Activated CD4-positive, alpha-beta T cell treated with anti-CD3 and anti-CD28 coated beads, Interleukin-2, amount 50 U/mL, for 24 hours (primary cell): ENCODE measurements around the gene EPHB2.

ENCODE experiments used
- DNase-seq, 2 donors: peaks; one replicate each; pipeline ENCODE4 v3.0.0-alpha.2; 2020; ENCODE audit warnings: low read depth in 1 of 2, low spot score in 1 of 2

EPHB2 gene

GRCh38 chr1:22777388-22778057 is 66.9 kb downstream of the EPHB2 start:
- no peak for DNase-seq

GRCh38 chr1:22778408-22778807 is 67.8 kb downstream of the EPHB2 start:
- DNase-seq, result no peak

- no peak for DNase-seq
These were observed 68.4 kb downstream of the EPHB2 start for GRCh38 chr1:22778862-22779520.

GRCh38 chr1:22780696-22781095 is 70.1 kb downstream of the EPHB2 start:
- no peak for DNase-seq

- no peak for DNase-seq
These were observed 70.8 kb downstream of the EPHB2 start for GRCh38 chr1:22781483-22781882.

GRCh38 chr1:22782406-22782805 is 71.8 kb downstream of the EPHB2 start:
- DNase-seq, result no peak

GRCh38 chr1:22784317-22784716 is 73.7 kb downstream of the EPHB2 start:
- DNase-seq, result no peak

- DNase-seq, result no peak
These were observed 74.1 kb downstream of the EPHB2 start for GRCh38 chr1:22784737-22785136.

GRCh38 chr1:22786101-22786500 is 75.5 kb downstream of the EPHB2 start:
- no peak for DNase-seq

GRCh38 chr1:22786719-22787489 is 76.3 kb downstream of the EPHB2 start:
- no peak for DNase-seq

GRCh38 chr1:22787636-22788035 is 77.0 kb downstream of the EPHB2 start:
- no peak for DNase-seq

GRCh38 chr1:22788254-22788661 is 77.6 kb downstream of the EPHB2 start:
- no peak for DNase-seq

GRCh38 chr1:22789356-22789994 is 78.8 kb downstream of the EPHB2 start:
- no peak for DNase-seq

- no peak for DNase-seq
These were observed 79.8 kb downstream of the EPHB2 start for GRCh38 chr1:22790232-22791008.

- DNase-seq, result no peak
These were observed 81.2 kb downstream of the EPHB2 start for GRCh38 chr1:22791831-22792347.

GRCh38 chr1:22792396-22793160 is 81.9 kb downstream of the EPHB2 start:
- no peak for DNase-seq

GRCh38 chr1:22793647-22794046 is 83.0 kb downstream of the EPHB2 start:
- DNase-seq, result no peak

GRCh38 chr1:22794647-22795365 is 84.2 kb downstream of the EPHB2 start:
- DNase-seq, result no peak

GRCh38 chr1:22795366-22795714 is 84.7 kb downstream of the EPHB2 start:
- DNase-seq, result no peak
